HEK293 (cell line): Measurements from ENCODE around the gene COMMD7.

Experiments
- HOXD13 ChIP-seq: sonication (generic); formaldehyde crosslinking; IDR thresholded peaks from 2 replicates; pipeline ENCODE4 v1.8.0; 2022; ENCODE audit warnings: missing genetic modification reagents, borderline replicate concordance
- MYNN ChIP-seq: fragments of 450-650 bp; formaldehyde crosslinking; IDR thresholded peaks from 2 replicates; pipeline ENCODE4 v1.5.1; 2016; ENCODE audit warnings: missing biosample characterization, missing genetic modification characterization, borderline replicate concordance
- MZF1 ChIP-seq: fragments of 450-650 bp; formaldehyde crosslinking; IDR thresholded peaks from 2 replicates; pipeline ENCODE4 v1.5.1; 2017; ENCODE audit warnings: missing biosample characterization, missing genetic modification characterization, borderline replicate concordance
- SALL2 ChIP-seq: fragments of 450-650 bp; formaldehyde crosslinking; IDR thresholded peaks from 2 replicates; pipeline ENCODE4 v1.5.0; 2017; ENCODE audit warnings: missing biosample characterization, mild to moderate bottlenecking, missing genetic modification characterization, borderline replicate concordance
- WT1 ChIP-seq: fragments of 450-650 bp; formaldehyde crosslinking; IDR thresholded peaks from 2 replicates; pipeline ENCODE4 v1.5.1; 2016; ENCODE audit warnings: missing biosample characterization, missing genetic modification characterization
- ZBTB7A ChIP-seq: fragments of 450-650 bp; formaldehyde crosslinking; IDR thresholded peaks from 2 replicates; pipeline ENCODE4 v1.5.1; 2016; ENCODE audit warnings: low read depth, missing biosample characterization, missing genetic modification characterization
- ZNF10 ChIP-seq: fragments of 450-650 bp; formaldehyde crosslinking; IDR thresholded peaks from 2 replicates; pipeline ENCODE4 v1.5.1; 2017; ENCODE audit warnings: missing biosample characterization, missing genetic modification characterization
- ZNF112 ChIP-seq: fragments of 450-650 bp; formaldehyde crosslinking; IDR thresholded peaks from 2 replicates; pipeline ENCODE4 v1.5.0; 2017; ENCODE audit warnings: missing biosample characterization, missing genetic modification characterization
- ZNF157 ChIP-seq: fragments of 450-650 bp; formaldehyde crosslinking; IDR thresholded peaks from 2 replicates; pipeline ENCODE4 v1.5.1; 2016; ENCODE audit warnings: missing biosample characterization, missing genetic modification characterization
- ZNF174 ChIP-seq: fragments of 450-650 bp; formaldehyde crosslinking; IDR thresholded peaks from 2 replicates; pipeline ENCODE4 v1.5.0; 2017; ENCODE audit warnings: missing biosample characterization, mild to moderate bottlenecking, missing genetic modification characterization
- ZNF239 ChIP-seq: fragments of 450-650 bp; formaldehyde crosslinking; IDR thresholded peaks from 2 replicates; pipeline ENCODE4 v1.5.1; 2016; ENCODE audit warnings: missing biosample characterization, missing genetic modification characterization
- ZNF404 ChIP-seq: fragments of 450-650 bp; formaldehyde crosslinking; IDR thresholded peaks from 2 replicates; pipeline ENCODE4 v1.5.1; 2017; ENCODE audit warnings: missing biosample characterization, missing genetic modification characterization
- ZNF423 ChIP-seq: fragments of 450-650 bp; formaldehyde crosslinking; IDR thresholded peaks from 2 replicates; pipeline ENCODE4 v1.5.1; 2016; ENCODE audit warnings: missing biosample characterization, missing genetic modification characterization
- ZNF549 ChIP-seq: fragments of 450-650 bp; IDR thresholded peaks from 2 replicates; pipeline ENCODE4 v1.5.1; 2018; ENCODE audit warnings: missing biosample characterization, missing genetic modification characterization, mild to moderate bottlenecking, inconsistent platforms, moderate library complexity
- ZNF560 ChIP-seq: fragments of 450-650 bp; formaldehyde crosslinking; IDR thresholded peaks from 2 replicates; pipeline ENCODE4 v1.5.1; 2017; ENCODE audit warnings: missing biosample characterization, missing genetic modification characterization, borderline replicate concordance
- ZNF580 ChIP-seq: fragments of 450-650 bp; formaldehyde crosslinking; IDR thresholded peaks from 2 replicates; pipeline ENCODE4 v1.5.1; 2016; ENCODE audit warnings: missing biosample characterization, missing genetic modification characterization
- ZNF600 ChIP-seq: fragments of 450-650 bp; formaldehyde crosslinking; IDR thresholded peaks from 2 replicates; pipeline ENCODE4 v1.5.1; 2016; ENCODE audit warnings: missing biosample characterization, missing genetic modification characterization
- ZNF629 ChIP-seq: fragments of 450-650 bp; formaldehyde crosslinking; IDR thresholded peaks from 2 replicates; pipeline ENCODE4 v1.5.1; 2017; ENCODE audit warnings: missing biosample characterization, missing genetic modification characterization
- ZSCAN18 ChIP-seq: fragments of 450-650 bp; formaldehyde crosslinking; IDR thresholded peaks from 2 replicates; pipeline ENCODE4 v1.5.1; 2016; ENCODE audit warnings: missing biosample characterization, missing genetic modification characterization
- TF ChIP-seq, protein P1 (sequence below): fragments of 450-650 bp; formaldehyde crosslinking; conservative IDR thresholded peaks from 2 replicates; pipeline ENCODE4 v1.5.1; 2016; ENCODE audit warnings: low read depth, missing biosample characterization, missing genetic modification characterization
- TF ChIP-seq, protein P2 (sequence below): fragments of 450-650 bp; formaldehyde crosslinking; IDR thresholded peaks from 2 replicates; pipeline ENCODE4 v1.5.1; 2017; ENCODE audit warnings: missing biosample characterization, missing genetic modification characterization
- TF ChIP-seq, protein P3 (sequence below): fragments of 450-650 bp; formaldehyde crosslinking; IDR thresholded peaks from 2 replicates; pipeline ENCODE4 v1.5.1; 2016; ENCODE audit warnings: missing biosample characterization, missing genetic modification characterization
- TF ChIP-seq, protein P4 (sequence below): fragments of 450-650 bp; formaldehyde crosslinking; IDR thresholded peaks from 2 replicates; pipeline ENCODE4 v1.5.1; 2017; ENCODE audit warnings: missing biosample characterization, missing genetic modification characterization

Gene COMMD7

DNA sequence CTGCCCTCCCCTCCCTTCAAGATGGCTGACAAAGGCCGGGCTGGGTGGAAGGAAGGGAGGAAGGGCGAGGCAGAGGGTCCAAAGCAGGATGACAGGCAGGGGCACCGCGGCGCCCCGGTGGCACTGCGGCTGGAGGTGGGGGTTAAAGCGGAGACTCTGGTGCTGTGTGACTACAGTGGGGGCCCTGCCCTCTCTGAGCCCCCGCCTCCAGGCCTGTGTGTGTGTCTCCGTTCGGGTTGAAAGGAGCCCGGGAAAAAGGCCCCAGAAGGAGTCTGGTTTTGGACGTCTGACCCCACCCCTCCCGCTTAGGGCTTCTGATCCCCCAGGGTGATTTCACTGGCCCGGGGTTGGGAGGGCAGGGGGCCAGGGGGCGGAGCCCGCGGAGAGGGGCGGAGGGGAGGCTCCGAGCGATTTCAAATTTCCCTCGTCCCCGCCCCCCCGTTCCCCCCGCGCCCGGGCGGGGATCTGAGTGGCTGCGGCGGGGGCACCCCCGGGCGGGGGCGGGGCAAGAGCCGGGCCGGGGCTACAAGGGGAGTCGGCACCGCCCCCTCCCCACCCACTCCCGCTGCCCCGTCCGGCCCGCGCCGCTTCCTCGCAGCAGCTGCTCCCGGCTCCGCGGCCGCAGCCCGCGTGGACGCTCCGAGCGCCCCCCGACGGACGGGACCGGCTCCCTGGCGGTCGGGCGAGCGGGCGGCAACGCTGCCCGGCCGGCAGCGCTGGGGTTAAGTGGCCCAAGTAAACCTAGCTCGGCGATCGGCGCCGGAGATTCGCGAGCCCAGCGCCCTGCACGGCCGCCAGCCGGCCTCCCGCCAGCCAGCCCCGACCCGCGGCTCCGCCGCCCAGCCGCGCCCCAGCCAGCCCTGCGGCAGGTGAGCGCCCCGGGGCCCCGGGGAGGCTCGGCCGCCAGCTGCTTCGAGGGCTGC lies 18.8 kb upstream of the COMMD7 start, which contains the start of gene DNMT3B (continued):
- TF ChIP-seq MYNN (tag by site-specific recombination) = no peak
- TF ChIP-seq, protein P1, sequence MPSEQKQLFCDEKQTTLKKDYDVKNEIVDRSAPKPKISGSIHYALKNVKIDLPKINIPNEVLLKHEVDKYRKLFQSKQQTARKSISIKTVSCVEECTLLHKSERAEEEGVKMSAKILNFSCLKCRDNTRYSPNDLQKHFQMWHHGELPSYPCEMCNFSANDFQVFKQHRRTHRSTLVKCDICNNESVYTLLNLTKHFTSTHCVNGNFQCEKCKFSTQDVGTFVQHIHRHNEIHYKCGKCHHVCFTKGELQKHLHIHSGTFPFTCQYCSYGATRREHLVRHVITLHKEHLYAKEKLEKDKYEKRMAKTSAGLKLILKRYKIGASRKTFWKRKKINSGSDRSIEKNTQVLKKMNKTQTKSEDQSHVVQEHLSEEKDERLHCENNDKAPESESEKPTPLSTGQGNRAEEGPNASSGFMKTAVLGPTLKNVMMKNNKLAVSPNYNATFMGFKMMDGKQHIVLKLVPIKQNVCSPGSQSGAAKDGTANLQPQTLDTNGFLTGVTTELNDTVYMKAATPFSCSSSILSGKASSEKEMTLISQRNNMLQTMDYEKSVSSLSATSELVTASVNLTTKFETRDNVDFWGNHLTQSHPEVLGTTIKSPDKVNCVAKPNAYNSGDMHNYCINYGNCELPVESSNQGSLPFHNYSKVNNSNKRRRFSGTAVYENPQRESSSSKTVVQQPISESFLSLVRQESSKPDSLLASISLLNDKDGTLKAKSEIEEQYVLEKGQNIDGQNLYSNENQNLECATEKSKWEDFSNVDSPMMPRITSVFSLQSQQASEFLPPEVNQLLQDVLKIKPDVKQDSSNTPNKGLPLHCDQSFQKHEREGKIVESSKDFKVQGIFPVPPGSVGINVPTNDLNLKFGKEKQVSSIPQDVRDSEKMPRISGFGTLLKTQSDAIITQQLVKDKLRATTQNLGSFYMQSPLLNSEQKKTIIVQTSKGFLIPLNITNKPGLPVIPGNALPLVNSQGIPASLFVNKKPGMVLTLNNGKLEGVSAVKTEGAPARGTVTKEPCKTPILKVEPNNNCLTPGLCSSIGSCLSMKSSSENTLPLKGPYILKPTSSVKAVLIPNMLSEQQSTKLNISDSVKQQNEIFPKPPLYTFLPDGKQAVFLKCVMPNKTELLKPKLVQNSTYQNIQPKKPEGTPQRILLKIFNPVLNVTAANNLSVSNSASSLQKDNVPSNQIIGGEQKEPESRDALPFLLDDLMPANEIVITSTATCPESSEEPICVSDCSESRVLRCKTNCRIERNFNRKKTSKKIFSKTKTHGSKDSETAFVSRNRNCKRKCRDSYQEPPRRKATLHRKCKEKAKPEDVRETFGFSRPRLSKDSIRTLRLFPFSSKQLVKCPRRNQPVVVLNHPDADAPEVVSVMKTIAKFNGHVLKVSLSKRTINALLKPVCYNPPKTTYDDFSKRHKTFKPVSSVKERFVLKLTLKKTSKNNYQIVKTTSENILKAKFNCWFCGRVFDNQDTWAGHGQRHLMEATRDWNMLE = no peak
- TF ChIP-seq ZNF560 = no peak
- no peak for TF ChIP-seq ZNF157 (tag by site-specific recombination)
- TF ChIP-seq ZNF112 = no peak
- no peak for TF ChIP-seq MZF1 (tag by site-specific recombination)
- no peak for TF ChIP-seq HOXD13 (CRISPR knock-in tag)
- no peak for TF ChIP-seq ZSCAN18 (tag by site-specific recombination)
- TF ChIP-seq SALL2 (tag by site-specific recombination) = no peak
- TF ChIP-seq ZBTB7A (tag by site-specific recombination) = no peak
- TF ChIP-seq, protein P2, sequence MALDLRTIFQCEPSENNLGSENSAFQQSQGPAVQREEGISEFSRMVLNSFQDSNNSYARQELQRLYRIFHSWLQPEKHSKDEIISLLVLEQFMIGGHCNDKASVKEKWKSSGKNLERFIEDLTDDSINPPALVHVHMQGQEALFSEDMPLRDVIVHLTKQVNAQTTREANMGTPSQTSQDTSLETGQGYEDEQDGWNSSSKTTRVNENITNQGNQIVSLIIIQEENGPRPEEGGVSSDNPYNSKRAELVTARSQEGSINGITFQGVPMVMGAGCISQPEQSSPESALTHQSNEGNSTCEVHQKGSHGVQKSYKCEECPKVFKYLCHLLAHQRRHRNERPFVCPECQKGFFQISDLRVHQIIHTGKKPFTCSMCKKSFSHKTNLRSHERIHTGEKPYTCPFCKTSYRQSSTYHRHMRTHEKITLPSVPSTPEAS = 0 out of 2 replicates have a peak, but pooled peaks have one; percentile 16
- no peak for TF ChIP-seq ZNF423
- no peak for TF ChIP-seq ZNF239
- TF ChIP-seq, protein P3, sequence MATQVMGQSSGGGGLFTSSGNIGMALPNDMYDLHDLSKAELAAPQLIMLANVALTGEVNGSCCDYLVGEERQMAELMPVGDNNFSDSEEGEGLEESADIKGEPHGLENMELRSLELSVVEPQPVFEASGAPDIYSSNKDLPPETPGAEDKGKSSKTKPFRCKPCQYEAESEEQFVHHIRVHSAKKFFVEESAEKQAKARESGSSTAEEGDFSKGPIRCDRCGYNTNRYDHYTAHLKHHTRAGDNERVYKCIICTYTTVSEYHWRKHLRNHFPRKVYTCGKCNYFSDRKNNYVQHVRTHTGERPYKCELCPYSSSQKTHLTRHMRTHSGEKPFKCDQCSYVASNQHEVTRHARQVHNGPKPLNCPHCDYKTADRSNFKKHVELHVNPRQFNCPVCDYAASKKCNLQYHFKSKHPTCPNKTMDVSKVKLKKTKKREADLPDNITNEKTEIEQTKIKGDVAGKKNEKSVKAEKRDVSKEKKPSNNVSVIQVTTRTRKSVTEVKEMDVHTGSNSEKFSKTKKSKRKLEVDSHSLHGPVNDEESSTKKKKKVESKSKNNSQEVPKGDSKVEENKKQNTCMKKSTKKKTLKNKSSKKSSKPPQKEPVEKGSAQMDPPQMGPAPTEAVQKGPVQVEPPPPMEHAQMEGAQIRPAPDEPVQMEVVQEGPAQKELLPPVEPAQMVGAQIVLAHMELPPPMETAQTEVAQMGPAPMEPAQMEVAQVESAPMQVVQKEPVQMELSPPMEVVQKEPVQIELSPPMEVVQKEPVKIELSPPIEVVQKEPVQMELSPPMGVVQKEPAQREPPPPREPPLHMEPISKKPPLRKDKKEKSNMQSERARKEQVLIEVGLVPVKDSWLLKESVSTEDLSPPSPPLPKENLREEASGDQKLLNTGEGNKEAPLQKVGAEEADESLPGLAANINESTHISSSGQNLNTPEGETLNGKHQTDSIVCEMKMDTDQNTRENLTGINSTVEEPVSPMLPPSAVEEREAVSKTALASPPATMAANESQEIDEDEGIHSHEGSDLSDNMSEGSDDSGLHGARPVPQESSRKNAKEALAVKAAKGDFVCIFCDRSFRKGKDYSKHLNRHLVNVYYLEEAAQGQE (tag by site-specific recombination) = 0 out of 2 replicates have a peak, but pooled peaks have one; percentile 14
- TF ChIP-seq, protein P4, sequence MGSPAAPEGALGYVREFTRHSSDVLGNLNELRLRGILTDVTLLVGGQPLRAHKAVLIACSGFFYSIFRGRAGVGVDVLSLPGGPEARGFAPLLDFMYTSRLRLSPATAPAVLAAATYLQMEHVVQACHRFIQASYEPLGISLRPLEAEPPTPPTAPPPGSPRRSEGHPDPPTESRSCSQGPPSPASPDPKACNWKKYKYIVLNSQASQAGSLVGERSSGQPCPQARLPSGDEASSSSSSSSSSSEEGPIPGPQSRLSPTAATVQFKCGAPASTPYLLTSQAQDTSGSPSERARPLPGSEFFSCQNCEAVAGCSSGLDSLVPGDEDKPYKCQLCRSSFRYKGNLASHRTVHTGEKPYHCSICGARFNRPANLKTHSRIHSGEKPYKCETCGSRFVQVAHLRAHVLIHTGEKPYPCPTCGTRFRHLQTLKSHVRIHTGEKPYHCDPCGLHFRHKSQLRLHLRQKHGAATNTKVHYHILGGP (tag by site-specific recombination) = no peak
- TF ChIP-seq ZNF549 (tag by site-specific recombination) = no peak
- TF ChIP-seq ZNF404 (tag by site-specific recombination) = no peak
- TF ChIP-seq ZNF600 (tag by site-specific recombination) = peak; percentile 79
- TF ChIP-seq ZNF580 (tag by site-specific recombination) = no peak
- no peak for TF ChIP-seq ZNF174 (tag by site-specific recombination)
- TF ChIP-seq ZNF629 = peak; percentile 31; the same call in 1 of the 2 replicates
- TF ChIP-seq ZNF10 = no peak
- 0 out of 2 replicates have a peak, but pooled peaks have one; percentile 42 for TF ChIP-seq WT1 (tag by site-specific recombination)
